ENCODE data around the gene GLRA1. TPM values are rescaled to one million over a fixed set of nuclear protein-coding genes. Genes with fewer than 3 reads are reported as not detected.
"Not testable (repeated sequence)": the region's sequence is repeated elsewhere in the genome, so short reads cannot be mapped to it uniquely, and the experiment has no call there.

GLRA1 gene
- total RNA-seq, 1 donor from 2014 or later = not detected

- DNase-seq (ENCODE audit: low spot score) = no peak
Measured at GRCh38 chr5:151885138-151885908, 39.3 kb downstream of the GLRA1 start.

- DNase-seq (ENCODE audit: low spot score) = no peak
Measured at GRCh38 chr5:151881621-151882225, 42.9 kb downstream of the GLRA1 start.

GRCh38 chr5:151880324-151880723 is 44.3 kb downstream of the GLRA1 start:
- DNase-seq (ENCODE audit: low spot score) = no peak

- no peak for DNase-seq (ENCODE audit: low spot score)
Measured at GRCh38 chr5:151873701-151874100, 51.0 kb downstream of the GLRA1 start.

- DNase-seq (ENCODE audit: low spot score) = no peak
Measured at GRCh38 chr5:151872701-151873100, 52.0 kb downstream of the GLRA1 start.

GRCh38 chr5:151870820-151871219 is 53.8 kb downstream of the GLRA1 start:
- no peak for DNase-seq (ENCODE audit: low spot score)

GRCh38 chr5:151870271-151870670 is 54.4 kb downstream of the GLRA1 start:
- DNase-seq (ENCODE audit: low spot score) = no peak

- no peak for DNase-seq (ENCODE audit: low spot score)
Measured at GRCh38 chr5:151869843-151870242, 54.8 kb downstream of the GLRA1 start.

- no peak for DNase-seq (ENCODE audit: low spot score)
Measured at GRCh38 chr5:151868451-151868850, 56.2 kb downstream of the GLRA1 start.

GRCh38 chr5:151864061-151864748 is 60.4 kb downstream of the GLRA1 start:
- DNase-seq (ENCODE audit: low spot score) = no peak

GRCh38 chr5:151863566-151863965 is 61.1 kb downstream of the GLRA1 start:
- peak; percentile 15 for DNase-seq (ENCODE audit: low spot score)

- no peak for DNase-seq (ENCODE audit: low spot score)
Measured at GRCh38 chr5:151862811-151863472, 61.7 kb downstream of the GLRA1 start.

GRCh38 chr5:151860867-151861266 is 63.8 kb downstream of the GLRA1 start:
- DNase-seq (ENCODE audit: low spot score) = not testable (repeated sequence)

GRCh38 chr5:151856861-151857260 is 67.8 kb downstream of the GLRA1 start:
- no peak for DNase-seq (ENCODE audit: low spot score)

- DNase-seq (ENCODE audit: low spot score) = no peak
Measured at GRCh38 chr5:151855701-151856100, 69.0 kb downstream of the GLRA1 start.

GRCh38 chr5:151847871-151848270 is 76.8 kb downstream of the GLRA1 start:
- DNase-seq (ENCODE audit: low spot score) = no peak

GRCh38 chr5:151846765-151847164 is 77.9 kb downstream of the GLRA1 start:
- DNase-seq (ENCODE audit: low spot score) = no peak

GRCh38 chr5:151832843-151833242 is 91.8 kb downstream of the GLRA1 start:
- DNase-seq (ENCODE audit: low spot score) = not testable (repeated sequence)

- no peak for DNase-seq (ENCODE audit: low spot score)
Measured at GRCh38 chr5:151829370-151829769, 95.3 kb downstream of the GLRA1 start.

- DNase-seq (ENCODE audit: low spot score) = peak; percentile 83
Measured at GRCh38 chr5:151825445-151825844, 99.2 kb downstream of the GLRA1 start.

- DNase-seq (ENCODE audit: low spot score) = no peak
Measured at GRCh38 chr5:151822141-151822540, 102.5 kb downstream of the GLRA1 start.

- DNase-seq (ENCODE audit: low spot score) = no peak
Measured at GRCh38 chr5:151820903-151821302, 103.7 kb downstream of the GLRA1 start.

Data from umbilical cord (tissue), 2 donors.